SU-DHL-6 (cell line): ENCODE measurements around the gene USP46.

Source experiments
- EZH2phosphoT487 ChIP-seq: fragments of 200-600 bp; sonication (generic), shearing (Covaris generic); conservative IDR thresholded peaks from 2 replicates; pipeline ENCODE4 v1.6.1; 2018; ENCODE audit warnings: mild to moderate bottlenecking, antibody characterized with exemption, low read length, moderate library complexity, mixed read lengths
- TF ChIP-seq, protein P1 (sequence below): fragments of 200-600 bp; sonication (generic); IDR thresholded peaks from one replicate; pipeline ENCODE4 v1.5.1; 2017; ENCODE audit warnings: antibody characterized with exemption, mild to moderate bottlenecking, low read length, moderate library complexity; ENCODE audit not compliant: insufficient read depth, poor library complexity, severe bottlenecking

DNA sequence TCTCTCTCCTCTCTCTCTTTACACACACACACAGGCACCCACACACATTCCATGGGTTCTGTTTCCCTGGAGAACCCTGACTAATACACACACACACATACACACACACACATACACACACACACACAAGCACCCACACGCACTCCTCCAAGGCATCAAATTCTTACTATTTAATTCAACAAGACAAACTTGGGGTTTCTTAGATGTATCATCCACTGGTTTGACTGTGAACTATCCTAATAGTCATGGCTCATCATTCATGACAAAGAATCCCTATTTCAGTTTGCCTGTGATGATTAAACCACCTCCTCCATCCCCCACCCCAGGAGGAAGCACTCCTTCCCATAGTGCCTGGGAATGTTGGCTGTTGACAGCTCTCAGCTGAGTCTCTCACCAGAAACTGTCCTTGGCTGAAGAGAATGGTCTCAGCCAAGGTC lies 98.2 kb downstream of the USP46 start:
- TF ChIP-seq, protein P1, sequence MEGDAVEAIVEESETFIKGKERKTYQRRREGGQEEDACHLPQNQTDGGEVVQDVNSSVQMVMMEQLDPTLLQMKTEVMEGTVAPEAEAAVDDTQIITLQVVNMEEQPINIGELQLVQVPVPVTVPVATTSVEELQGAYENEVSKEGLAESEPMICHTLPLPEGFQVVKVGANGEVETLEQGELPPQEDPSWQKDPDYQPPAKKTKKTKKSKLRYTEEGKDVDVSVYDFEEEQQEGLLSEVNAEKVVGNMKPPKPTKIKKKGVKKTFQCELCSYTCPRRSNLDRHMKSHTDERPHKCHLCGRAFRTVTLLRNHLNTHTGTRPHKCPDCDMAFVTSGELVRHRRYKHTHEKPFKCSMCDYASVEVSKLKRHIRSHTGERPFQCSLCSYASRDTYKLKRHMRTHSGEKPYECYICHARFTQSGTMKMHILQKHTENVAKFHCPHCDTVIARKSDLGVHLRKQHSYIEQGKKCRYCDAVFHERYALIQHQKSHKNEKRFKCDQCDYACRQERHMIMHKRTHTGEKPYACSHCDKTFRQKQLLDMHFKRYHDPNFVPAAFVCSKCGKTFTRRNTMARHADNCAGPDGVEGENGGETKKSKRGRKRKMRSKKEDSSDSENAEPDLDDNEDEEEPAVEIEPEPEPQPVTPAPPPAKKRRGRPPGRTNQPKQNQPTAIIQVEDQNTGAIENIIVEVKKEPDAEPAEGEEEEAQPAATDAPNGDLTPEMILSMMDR: no peak
- TF ChIP-seq EZH2phosphoT487: no peak
